ENCODE results near the gene RNFT2. TPM values are rescaled to one million over a fixed set of nuclear protein-coding genes. Genes with fewer than 3 reads are reported as not detected.

Gene RNFT2
- total RNA-seq, 1 donor from 2014 or later, result 16.3 TPM

GRCh38 chr12:116849216-116849615 is 111.1 kb downstream of the RNFT2 start:
- no peak for TF ChIP-seq CTCF (IDR thresholded peaks at IDR 0.05; ENCODE audit: insufficient read depth, low read length, poor library complexity, severe bottlenecking)
- Histone ChIP-seq H3K36me3 (ENCODE audit: control insufficient read depth, insufficient read depth, low read length) (no peaks in the 10 kb centered on the region), H3K27me3 (ENCODE audit: control insufficient read depth, insufficient read depth, low read length) (no peaks in the 10 kb centered on the region), H3K4me3 (ENCODE audit: low read depth, low read length) (no peak overlapping the region)
- DNase-seq (ENCODE audit: low read depth), result no peak

GRCh38 chr12:116852303-116852702 is 114.2 kb downstream of the RNFT2 start:
- no peak for TF ChIP-seq CTCF (IDR thresholded peaks at IDR 0.05; ENCODE audit: insufficient read depth, low read length, poor library complexity, severe bottlenecking)
- DNase-seq (ENCODE audit: low read depth), result no peak
- Histone ChIP-seq H3K4me3 (ENCODE audit: low read depth, low read length) (no peak overlapping the region), H3K36me3 (ENCODE audit: control insufficient read depth, insufficient read depth, low read length) (no peaks in the 10 kb centered on the region), H3K27me3 (ENCODE audit: control insufficient read depth, insufficient read depth, low read length) (peaks cover 1% of the 10 kb centered on the region)

- Histone ChIP-seq H3K4me3 (ENCODE audit: low read depth, low read length) (no peak overlapping the region), H3K27me3 (ENCODE audit: control insufficient read depth, insufficient read depth, low read length) (peaks cover 5% of the 10 kb centered on the region), H3K36me3 (ENCODE audit: control insufficient read depth, insufficient read depth, low read length) (no peaks in the 10 kb centered on the region)
- no peak for DNase-seq (ENCODE audit: low read depth)
- TF ChIP-seq CTCF (IDR thresholded peaks at IDR 0.05; ENCODE audit: insufficient read depth, low read length, poor library complexity, severe bottlenecking), result no peak
These were observed 115.4 kb downstream of the RNFT2 start for GRCh38 chr12:116853507-116853906.

- H3K36me3 ChIP-seq (ENCODE audit: control insufficient read depth, insufficient read depth, low read length), result no peaks in the 10 kb centered on the region
- peaks cover 19% of the 10 kb centered on the region for H3K27me3 ChIP-seq (ENCODE audit: control insufficient read depth, insufficient read depth, low read length)
- H3K4me3 ChIP-seq (ENCODE audit: low read depth, low read length), result no peak overlapping the region
- no peak for TF ChIP-seq CTCF (IDR thresholded peaks at IDR 0.05; ENCODE audit: insufficient read depth, low read length, poor library complexity, severe bottlenecking)
- DNase-seq (ENCODE audit: low read depth), result no peak
These were observed 117.8 kb downstream of the RNFT2 start for GRCh38 chr12:116855744-116856470.

- Histone ChIP-seq H3K4me3 (ENCODE audit: low read depth, low read length) (no peak overlapping the region), H3K36me3 (ENCODE audit: control insufficient read depth, insufficient read depth, low read length) (no peaks in the 10 kb centered on the region), H3K27me3 (ENCODE audit: control insufficient read depth, insufficient read depth, low read length) (peaks cover 19% of the 10 kb centered on the region)
- TF ChIP-seq CTCF (IDR thresholded peaks at IDR 0.05; ENCODE audit: insufficient read depth, low read length, poor library complexity, severe bottlenecking), result no peak
- DNase-seq (ENCODE audit: low read depth), result no peak
These were observed 118.6 kb downstream of the RNFT2 start for GRCh38 chr12:116856729-116857128.

- H3K4me3 ChIP-seq (ENCODE audit: low read depth, low read length), result no peak overlapping the region
- no peaks in the 10 kb centered on the region for H3K36me3 ChIP-seq (ENCODE audit: control insufficient read depth, insufficient read depth, low read length)
- no peak for DNase-seq (ENCODE audit: low read depth)
- peaks cover 19% of the 10 kb centered on the region for H3K27me3 ChIP-seq (ENCODE audit: control insufficient read depth, insufficient read depth, low read length)
- no peak for TF ChIP-seq CTCF (IDR thresholded peaks at IDR 0.05; ENCODE audit: insufficient read depth, low read length, poor library complexity, severe bottlenecking)
These were observed 121.0 kb downstream of the RNFT2 start for GRCh38 chr12:116859079-116859478.

All from kidney epithelial cell (primary cell).